Measurements from ENCODE around the gene NSG2.
A peak's percentile ranks its signal among the peaks of the same experiment; 100 is the strongest.

Gene NSG2

DNA sequence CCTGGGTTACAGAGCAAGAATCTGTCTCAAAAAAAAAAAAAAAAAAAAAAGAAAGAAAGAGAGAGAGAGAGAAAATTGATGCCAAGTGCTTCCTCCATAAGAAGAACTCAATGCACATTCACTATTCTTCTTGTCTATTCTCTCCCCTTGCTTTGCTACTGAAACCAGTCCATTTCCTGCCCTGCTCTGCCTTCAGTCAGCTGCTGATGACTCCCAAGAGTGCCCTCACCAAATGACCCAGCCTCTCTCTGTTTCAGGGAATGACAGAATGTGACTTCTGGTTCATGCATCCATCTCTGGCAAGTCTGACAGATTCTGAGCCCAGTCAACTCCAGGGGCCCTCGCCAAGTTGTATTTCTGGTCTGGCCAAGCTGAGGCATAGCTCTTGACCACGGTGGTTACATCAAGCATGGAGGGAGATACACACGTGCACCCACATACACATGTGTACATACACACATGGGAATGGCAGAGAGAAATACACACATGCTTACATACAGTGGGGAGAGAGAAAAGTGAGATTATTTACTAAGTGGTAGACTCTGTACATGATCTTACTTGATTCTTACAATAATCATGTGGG is 106.2 kb downstream of the NSG2 start:
- TF ChIP-seq, protein P1, sequence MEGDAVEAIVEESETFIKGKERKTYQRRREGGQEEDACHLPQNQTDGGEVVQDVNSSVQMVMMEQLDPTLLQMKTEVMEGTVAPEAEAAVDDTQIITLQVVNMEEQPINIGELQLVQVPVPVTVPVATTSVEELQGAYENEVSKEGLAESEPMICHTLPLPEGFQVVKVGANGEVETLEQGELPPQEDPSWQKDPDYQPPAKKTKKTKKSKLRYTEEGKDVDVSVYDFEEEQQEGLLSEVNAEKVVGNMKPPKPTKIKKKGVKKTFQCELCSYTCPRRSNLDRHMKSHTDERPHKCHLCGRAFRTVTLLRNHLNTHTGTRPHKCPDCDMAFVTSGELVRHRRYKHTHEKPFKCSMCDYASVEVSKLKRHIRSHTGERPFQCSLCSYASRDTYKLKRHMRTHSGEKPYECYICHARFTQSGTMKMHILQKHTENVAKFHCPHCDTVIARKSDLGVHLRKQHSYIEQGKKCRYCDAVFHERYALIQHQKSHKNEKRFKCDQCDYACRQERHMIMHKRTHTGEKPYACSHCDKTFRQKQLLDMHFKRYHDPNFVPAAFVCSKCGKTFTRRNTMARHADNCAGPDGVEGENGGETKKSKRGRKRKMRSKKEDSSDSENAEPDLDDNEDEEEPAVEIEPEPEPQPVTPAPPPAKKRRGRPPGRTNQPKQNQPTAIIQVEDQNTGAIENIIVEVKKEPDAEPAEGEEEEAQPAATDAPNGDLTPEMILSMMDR (IDR thresholded peaks at IDR 0.05; ENCODE audit: low read depth, low read length) = no peak
- Histone ChIP-seq H3K4me3 (ENCODE audit: low read depth, low read length) (no peak overlapping the region), H3K36me3 (no peaks in the 10 kb centered on the region), H3K27me3 (no peaks in the 10 kb centered on the region), H3K9me3 (no peaks in the 10 kb centered on the region), H3K4me1 (peaks cover 16% of the 10 kb centered on the region)
- no peak for DNase-seq

DNA sequence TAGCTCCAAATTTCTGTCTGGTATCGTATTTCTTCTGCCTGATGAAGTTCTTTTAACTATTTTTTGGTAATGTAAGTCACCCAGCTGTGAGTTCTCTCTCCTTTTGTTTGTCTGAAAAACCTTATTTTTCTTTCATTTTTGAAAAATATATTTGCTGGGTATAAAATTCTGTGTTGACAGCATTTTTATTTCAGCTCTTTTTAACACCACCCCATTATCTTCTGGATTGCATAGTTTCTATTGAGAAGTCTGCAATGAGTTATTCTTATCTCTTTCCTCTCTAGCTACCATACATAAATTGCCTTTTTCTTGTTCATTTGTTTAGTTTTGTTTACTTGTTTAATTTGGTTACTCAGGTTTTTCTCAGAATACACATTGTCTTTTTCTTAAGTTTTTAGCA is 109.1 kb downstream of the NSG2 start:
- no peak for DNase-seq
- Histone ChIP-seq H3K4me3 (ENCODE audit: low read depth, low read length) (no peak overlapping the region), H3K9me3 (no peaks in the 10 kb centered on the region), H3K4me1 (peaks cover 3% of the 10 kb centered on the region), H3K27me3 (no peaks in the 10 kb centered on the region), H3K36me3 (no peaks in the 10 kb centered on the region)
- TF ChIP-seq, protein P1 (IDR thresholded peaks at IDR 0.05; ENCODE audit: low read depth, low read length) = no peak

DNA sequence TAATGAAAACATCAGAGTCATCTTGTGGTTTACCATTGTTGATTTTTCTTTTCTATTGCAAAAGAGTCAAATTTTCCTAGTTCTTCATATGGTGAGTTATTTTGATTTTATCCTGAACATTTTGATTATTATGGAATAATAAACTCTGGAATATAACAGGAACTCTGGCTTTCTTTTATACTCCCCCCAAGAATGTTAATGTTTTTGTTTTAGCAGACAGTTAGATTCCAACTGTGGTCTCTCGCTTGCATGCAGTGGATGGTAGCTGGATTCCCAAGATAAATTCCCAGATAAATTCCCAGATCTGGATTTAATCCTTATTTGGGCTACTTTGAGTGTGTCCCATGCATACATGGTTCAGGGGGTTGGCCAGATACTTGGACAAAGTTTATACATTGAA is 109.8 kb downstream of the NSG2 start:
- Histone ChIP-seq H3K36me3 (no peaks in the 10 kb centered on the region), H3K4me3 (ENCODE audit: low read depth, low read length) (no peak overlapping the region), H3K4me1 (peaks cover 3% of the 10 kb centered on the region), H3K9me3 (no peaks in the 10 kb centered on the region), H3K27me3 (no peaks in the 10 kb centered on the region)
- TF ChIP-seq, protein P1 (IDR thresholded peaks at IDR 0.05; ENCODE audit: low read depth, low read length) = no peak
- no peak for DNase-seq

DNA sequence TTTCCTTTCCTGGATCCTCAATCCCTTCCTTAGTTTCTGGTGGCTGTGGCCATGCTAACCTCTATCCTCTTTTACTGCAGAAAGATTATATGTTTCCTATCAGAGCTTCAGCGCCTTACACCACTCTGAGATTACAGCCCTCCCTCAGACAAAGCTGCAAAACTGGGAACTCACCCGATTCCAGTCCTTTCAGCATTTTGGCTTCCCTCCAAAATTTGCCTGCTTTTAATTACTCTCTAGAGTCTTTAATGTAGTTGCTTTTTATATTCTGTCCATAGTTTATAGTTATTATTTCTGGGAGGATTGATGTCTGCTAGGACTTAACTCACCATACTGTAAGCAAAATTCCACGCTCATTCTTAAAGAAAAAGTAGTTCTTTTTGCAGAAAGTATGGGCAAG is 110.2 kb downstream of the NSG2 start:
- H3K36me3 ChIP-seq = no peaks in the 10 kb centered on the region
- DNase-seq = peak; percentile 56
- H3K4me3 ChIP-seq (ENCODE audit: low read depth, low read length) = peak overlapping the region; percentile 25; the same call in 1 of the 2 replicates
- no peaks in the 10 kb centered on the region for H3K9me3 ChIP-seq
- H3K4me1 ChIP-seq = peaks cover 3% of the 10 kb centered on the region
- TF ChIP-seq, protein P1 (IDR thresholded peaks at IDR 0.05; ENCODE audit: low read depth, low read length) = no peak
- H3K27me3 ChIP-seq = no peaks in the 10 kb centered on the region

DNA sequence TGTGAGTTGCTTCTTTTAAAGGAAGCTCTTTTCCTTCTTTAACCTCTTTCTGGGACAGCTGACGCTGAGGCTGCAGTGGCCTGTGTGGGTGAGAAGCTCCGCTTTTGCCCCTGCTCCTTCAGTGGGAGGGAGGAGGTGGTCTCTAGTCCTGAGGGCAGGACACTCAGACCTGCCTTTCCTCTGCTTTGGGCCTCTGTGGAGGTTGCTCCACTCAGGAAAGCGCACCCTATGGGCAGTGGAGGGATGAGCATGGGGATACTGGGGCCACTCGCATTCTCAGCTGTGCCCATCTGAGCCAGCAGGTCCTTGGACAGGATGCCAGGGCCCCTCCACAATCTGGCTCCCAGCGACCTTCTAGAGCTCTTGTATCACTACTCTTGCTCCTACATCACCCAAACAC is 111.5 kb downstream of the NSG2 start:
- TF ChIP-seq, protein P1 (IDR thresholded peaks at IDR 0.05; ENCODE audit: low read depth, low read length) = peak; percentile 19; the same call in 1 of the 2 replicates
- no peaks in the 10 kb centered on the region for H3K27me3 ChIP-seq
- H3K9me3 ChIP-seq = no peaks in the 10 kb centered on the region
- H3K4me1 ChIP-seq = peaks cover 3% of the 10 kb centered on the region
- no peak for DNase-seq
- H3K36me3 ChIP-seq = no peaks in the 10 kb centered on the region
- H3K4me3 ChIP-seq (ENCODE audit: low read depth, low read length) = no peak overlapping the region

All from BE2C (cell line).